IMR-90 (cell line): ENCODE results near the gene UBA7. TPM values are rescaled to one million over a fixed set of nuclear protein-coding genes. Genes with fewer than 3 reads are reported as not detected.

Source experiments
- ATAC-seq: fragments of 200-7000 bp; cut with Tn5 transposase; 2 replicates; pipeline ENCODE4 v1.9.1; 2020; ENCODE audit warnings: low read depth, mild to moderate bottlenecking, moderate library complexity
- BruUV-seq: library from RNA; stranded (reverse); fragments of 400-500 nt; replicated peaks from 2 replicates; lab custom pipeline; 2021; lab: Mats Ljungman, UMichigan
- CTCF ChIA-PET: fragments of 300-600 bp; formaldehyde crosslinking; extraction: SDS; loops from one replicate; lab custom pipeline; 2021; ENCODE audit warnings: antibody characterized with exemption; lab: Yijun Ruan, JAX
- POLR2A ChIA-PET: fragments of 300-600 bp; sonication (Branson Sonifier 250); formaldehyde crosslinking; loops from one replicate; lab custom pipeline; 2022; ENCODE audit warnings: antibody characterized with exemption; ENCODE audit not compliant: unreplicated experiment; lab: Charles Lee
- DNase-seq: peaks from one replicate; pipeline ENCODE4 v3.0.0; 2013
- H2AFZ ChIP-seq: replicated peaks from 2 replicates; pipeline ENCODE3; 2013; ENCODE audit warnings: low read length, mild to moderate bottlenecking; ENCODE audit not compliant: poor library complexity
- H2AK5ac ChIP-seq: 2 replicates; pipeline ENCODE4 v1.6.1; 2013; ENCODE audit warnings: low read depth, low read length, inconsistent platforms
- H2AK9ac ChIP-seq: replicated peaks from 2 replicates; pipeline ENCODE3; 2013; ENCODE audit warnings: mild to moderate bottlenecking, low read depth, low read length, moderate library complexity; ENCODE audit not compliant: poor library complexity
- H2BK120ac ChIP-seq: 2 replicates; pipeline ENCODE4 v1.6.1; 2013; ENCODE audit warnings: low read depth, low read length, inconsistent platforms
- H2BK15ac ChIP-seq: 3 replicates; pipeline ENCODE4 v1.6.1; 2013; ENCODE audit warnings: low read depth, low read length, inconsistent platforms
- H2BK20ac ChIP-seq: 2 replicates; pipeline ENCODE4 v1.6.1; 2013; ENCODE audit warnings: low read depth, mild to moderate bottlenecking, inconsistent platforms, low read length, moderate library complexity
- H2BK5ac ChIP-seq: 2 replicates; pipeline ENCODE4 v1.6.1; 2013; ENCODE audit warnings: mild to moderate bottlenecking, low read depth, low read length, inconsistent platforms; ENCODE audit not compliant: poor library complexity, severe bottlenecking
- H3K14ac ChIP-seq: replicated peaks from 2 replicates; pipeline ENCODE4 v1.6.1; 2013; ENCODE audit warnings: low read depth, low read length, inconsistent platforms
- H3K18ac ChIP-seq: 2 replicates; pipeline ENCODE4 v1.6.1; 2013; ENCODE audit warnings: low read depth, low read length, control low read depth
- H3K23ac ChIP-seq: 2 replicates; pipeline ENCODE4 v1.6.1; 2013; ENCODE audit warnings: low read depth, low read length, inconsistent platforms
- H3K27ac ChIP-seq: 2 replicates; pipeline ENCODE4 v1.5.1; 2013; ENCODE audit warnings: mild to moderate bottlenecking, control low read depth, low read length; ENCODE audit not compliant: insufficient read depth
- H3K27me3 ChIP-seq: 2 replicates; pipeline ENCODE4 v1.6.1; 2013; ENCODE audit warnings: low read length; ENCODE audit not compliant: control insufficient read depth, insufficient read depth
- H3K36me3 ChIP-seq: 2 replicates; pipeline ENCODE4 v1.6.1; 2013; ENCODE audit warnings: low read length, mixed read lengths; ENCODE audit not compliant: control insufficient read depth, insufficient read depth
- H3K4ac ChIP-seq: 2 replicates; pipeline ENCODE4 v1.6.1; 2013; ENCODE audit warnings: low read depth, low read length, inconsistent platforms
- H3K4me1 ChIP-seq: 2 replicates; pipeline ENCODE4 v1.6.1; 2013; ENCODE audit warnings: low read length, mixed read lengths; ENCODE audit not compliant: control insufficient read depth, insufficient read depth
- H3K4me2 ChIP-seq: 2 replicates; pipeline ENCODE4 v1.6.1; 2013; ENCODE audit warnings: low read depth, mild to moderate bottlenecking, control low read depth, low read length, moderate library complexity
- H3K4me3 ChIP-seq: 2 replicates; pipeline ENCODE4 v1.5.1; 2013; ENCODE audit warnings: low read depth, mild to moderate bottlenecking, control low read depth, low read length, moderate library complexity; ENCODE audit not compliant: insufficient read depth
- H3K56ac ChIP-seq: 2 replicates; pipeline ENCODE4 v1.6.1; 2013; ENCODE audit warnings: low read length, inconsistent platforms; ENCODE audit not compliant: insufficient read depth; ENCODE audit errors: extremely low read depth
- H3K79me1 ChIP-seq, 2 experiments: 2 replicates each; pipeline ENCODE4 v1.6.1; 2013; ENCODE audit warnings: low read length in 2 of 2, inconsistent platforms in 1 of 2, low read depth in 1 of 2
- H3K9ac ChIP-seq: 2 replicates; pipeline ENCODE4 v1.6.1; 2013; ENCODE audit warnings: low read depth, low read length, control low read depth
- H3K9me1 ChIP-seq: 2 replicates; pipeline ENCODE4 v1.6.1; 2013; ENCODE audit warnings: low read length, inconsistent platforms; ENCODE audit not compliant: insufficient read depth
- H3K9me3 ChIP-seq: 2 replicates; pipeline ENCODE4 v1.6.1; 2013; ENCODE audit warnings: low read length; ENCODE audit not compliant: control insufficient read depth, insufficient read depth
- H4K20me1 ChIP-seq: 2 replicates; pipeline ENCODE4 v1.6.1; 2013; ENCODE audit warnings: low read length, inconsistent platforms; ENCODE audit not compliant: insufficient read depth
- H4K5ac ChIP-seq: 2 replicates; pipeline ENCODE4 v1.6.1; 2013; ENCODE audit warnings: mild to moderate bottlenecking, low read depth, low read length, control low read depth
- H4K8ac ChIP-seq, 2 experiments: 2 replicates each; pipeline ENCODE4 v1.6.1; 2013; ENCODE audit warnings: low read depth in 2 of 2, low read length in 2 of 2, control low read depth in 1 of 2, inconsistent platforms in 1 of 2
- H4K91ac ChIP-seq: 2 replicates; pipeline ENCODE4 v1.6.1; 2013; ENCODE audit warnings: low read depth, low read length, inconsistent platforms; ENCODE audit not compliant: insufficient read depth
- CHD1 ChIP-seq: IDR thresholded peaks from 2 replicates; pipeline ENCODE4 v1.6.1; 2012; ENCODE audit warnings: low read depth, low read length, improper control_type of control experiment
- CTCF ChIP-seq: conservative IDR thresholded peaks from 2 replicates; pipeline ENCODE4 v1.5.1; 2012; ENCODE audit warnings: mild to moderate bottlenecking, low read depth, low read length, improper control_type of control experiment
- FOS ChIP-seq: fragments of 150-350 bp; IDR thresholded peaks from 2 replicates; pipeline ENCODE4 v1.6.1; 2016; ENCODE audit warnings: low read depth, low read length
- MXI1 ChIP-seq: IDR thresholded peaks from 2 replicates; pipeline ENCODE4 v1.6.1; 2012; ENCODE audit warnings: low read depth, mild to moderate bottlenecking, low read length, moderate library complexity, borderline replicate concordance
- POLR2A ChIP-seq: IDR thresholded peaks from 2 replicates; pipeline ENCODE4 v1.6.1; 2012; ENCODE audit warnings: mild to moderate bottlenecking, low read depth, low read length
- RFX5 ChIP-seq: IDR thresholded peaks from 2 replicates; pipeline ENCODE4 v1.8.0; 2012; ENCODE audit warnings: low read depth, mild to moderate bottlenecking, low read length, moderate library complexity
- SMC3 ChIP-seq: fragments of 150-350 bp; IDR thresholded peaks from 2 replicates; pipeline ENCODE4 v1.6.1; 2016; ENCODE audit warnings: low read depth, mild to moderate bottlenecking, antibody characterized with exemption, low read length, moderate library complexity
- WGBS, 2 experiments: methylation state at CpG; one replicate each; pipeline versions ENCODE4 v1.1.5 to v1.1.7; 2013; ENCODE audit warnings: missing lambda C conversion rate in 2 of 2; ENCODE audit not compliant: insufficient read length in 1 of 2; ENCODE audit errors: extremely low coverage in 2 of 2; 5-methylcytosine and 5-hydroxymethylcytosine counted together
- dilution Hi-C: fragments of 300-500 bp; cut with HindIII; formaldehyde crosslinking; loops from one replicate; pipeline ENCODE4 v1.14.3; 2018; ENCODE audit warnings: low sequenced_read_pairs; ENCODE audit not compliant: unreplicated experiment
- in situ Hi-C: fragments of 300-500 bp; cut with MboI; formaldehyde crosslinking; loops from 3 replicates; pipeline ENCODE4 v1.14.3; 2019; ENCODE audit warnings: low sequenced_read_pairs, inconsistent platforms, mixed read lengths
- intact Hi-C: fragments of 100-400 bp; cut with micrococcal nuclease; formaldehyde crosslinking; loops from 2 replicates; pipeline ENCODE4 v1.10.0; 2022
- polyA plus RNA-seq, 3 experiments: library from polyadenylated mRNA; depleted of rRNA; stranded (reverse); fragments of >200 nt; gene quantifications; 2 replicates each; pipeline ENCODE4 v1.2.3, GENCODE V29; 2012; ENCODE audit warnings: low replicate concordance in 1 of 3
- total RNA-seq: library from RNA; depleted of rRNA; stranded (reverse); fragments of >200 nt; gene quantifications from 2 replicates; pipeline ENCODE4 v1.2.3, GENCODE V29; 2012

The UBA7 gene
- total and polyA plus RNA-seq, 2 of the 4 experiments (the other 2 are of a cell fraction) = 18.6 to 57.8 TPM

GRCh38 chr3:49856181-49857005 is 42.6 kb upstream of the UBA7 start, which contains the start of gene TRAIP:
Gene TRAIP, minus strand, starts transcription at chr3:49856564. Its CDS starts 111 bp downstream, at chr3:49856453.
- H2AFZ ChIP-seq = peak within 1 kb of the TSS; percentile 100
- peak within 1 kb of the TSS; percentile 85 for H4K5ac ChIP-seq
- H3K4ac ChIP-seq = peak within 1 kb of the TSS; percentile 91
- peak within 1 kb of the TSS; percentile 51 for H3K27ac ChIP-seq
- dilution Hi-C loops = no loop called here
- no peaks in the 10 kb centered on the region for H3K36me3 ChIP-seq
- H3K79me1 ChIP-seq = peaks cover 14 to 17% of the 10 kb centered on the region in 2 experiments
- CTCF ChIA-PET = interaction anchor here (0.6 kb wide), 1 partner anchor 13 kb away, joined by 3 read pairs; no protein-coding TSS in a partner anchor
- H3K9me3 ChIP-seq = no peaks in the 10 kb centered on the region
- H4K8ac ChIP-seq = peak within 1 kb of the TSS; percentile 90 to 99
- H2AK9ac ChIP-seq = peak within 1 kb of the TSS; percentile 93
- DNase-seq (peak; percentile 88), ATAC-seq (peak; percentile 100)
- 1% methylated on average over 28 of the region's 52 CpGs; no CpG with 5 or more reads in 1 of the 2 experiments for WGBS, 2 experiments
- peaks cover 2% of the 10 kb centered on the region; the same call in 1 of the 2 replicates for H3K4me1 ChIP-seq
- intact Hi-C loops = no loop called here
- no peaks in the 10 kb centered on the region for H4K20me1 ChIP-seq
- peak within 1 kb of the TSS; percentile 20 for H2AK5ac ChIP-seq
- peaks cover 8% of the 10 kb centered on the region for H3K9me1 ChIP-seq
- no peak within 1 kb of the TSS for H2BK20ac ChIP-seq
- H3K23ac ChIP-seq = peak within 1 kb of the TSS; percentile 63
- H3K4me3 ChIP-seq = peak within 1 kb of the TSS; percentile 81
- H3K27me3 ChIP-seq = peaks cover 5% of the 10 kb centered on the region
- POLR2A ChIA-PET = no interaction called here
- H4K91ac ChIP-seq = peak within 1 kb of the TSS; percentile 74
- peak within 1 kb of the TSS; percentile 95 for H3K14ac ChIP-seq
- in situ Hi-C loops = no loop called here
- H2BK15ac ChIP-seq = no peak within 1 kb of the TSS
- H2BK5ac ChIP-seq = peak within 1 kb of the TSS; percentile 34
- H3K4me2 ChIP-seq = peak within 1 kb of the TSS; percentile 83
- peak within 1 kb of the TSS; percentile 32; the same call in 1 of the 2 replicates for H2BK120ac ChIP-seq
- no peak; the same call in 1 of the 2 replicates for TF ChIP-seq POLR2A
- no peak for TF ChIP-seq CHD1
- no peak for TF ChIP-seq RFX5
- no peak for TF ChIP-seq SMC3
- TF ChIP-seq CTCF = no peak
- TF ChIP-seq FOS = no peak
- peak; percentile 88 for TF ChIP-seq MXI1
- H3K56ac ChIP-seq = no peak within 1 kb of the TSS
- peak within 1 kb of the TSS; percentile 30; the same call in 1 of the 2 replicates for H3K18ac ChIP-seq
- BruUV-seq = no TSS peak
- peak within 1 kb of the TSS; percentile 66 for H3K9ac ChIP-seq
